HG03097 (cell line): ENCODE data around the gene BCLAF3.

Source experiments
- ATAC-seq: cut with Tn5 transposase; IDR thresholded peaks from one replicate; pipeline ENCODE4 v1.9.1; 2021; ENCODE audit not compliant: unreplicated experiment, low FRiP score

The BCLAF3 gene

GRCh38 chrX:19972984-19973383 lies 17.9 kb downstream of the BCLAF3 start:
- no peak for ATAC-seq

- no peak for ATAC-seq
These were observed 22.6 kb downstream of the BCLAF3 start for GRCh38 chrX:19968276-19968675.

- no peak for ATAC-seq
These were observed 24.8 kb downstream of the BCLAF3 start for GRCh38 chrX:19966056-19966455.

- ATAC-seq: peak; percentile 64
These were observed 26.7 kb downstream of the BCLAF3 start for GRCh38 chrX:19964017-19964710.

GRCh38 chrX:19960913-19961312 lies 29.9 kb downstream of the BCLAF3 start:
- no peak for ATAC-seq

- ATAC-seq: no peak
These were observed 32.0 kb downstream of the BCLAF3 start for GRCh38 chrX:19958552-19959486.

- ATAC-seq: no peak
These were observed 33.9 kb downstream of the BCLAF3 start for GRCh38 chrX:19956923-19957322.

- ATAC-seq: no peak
These were observed 34.6 kb downstream of the BCLAF3 start for GRCh38 chrX:19956306-19956705.

- ATAC-seq: no peak
These were observed 35.6 kb downstream of the BCLAF3 start for GRCh38 chrX:19955306-19955705.

GRCh38 chrX:19954335-19955096 lies 36.3 kb downstream of the BCLAF3 start:
- ATAC-seq: no peak

GRCh38 chrX:19953145-19953544 lies 37.7 kb downstream of the BCLAF3 start:
- no peak for ATAC-seq

GRCh38 chrX:19949340-19949739 lies 41.5 kb downstream of the BCLAF3 start:
- ATAC-seq: no peak

GRCh38 chrX:19947612-19948011 lies 43.2 kb downstream of the BCLAF3 start:
- no peak for ATAC-seq
